Adipose tissue (tissue), 3 donors: ENCODE measurements around the gene HOXA3. TPM values are rescaled to one million over a fixed set of nuclear protein-coding genes. Genes with fewer than 3 reads are reported as not detected.
A peak's percentile ranks its signal among the peaks of the same experiment; 100 is the strongest.

ENCODE experiments used
- H3K27ac ChIP-seq: one replicate; pipeline ENCODE4 v1.5.1; 2013; ENCODE audit warnings: low read depth, low read length
- WGBS, 3 donors: extraction: QIAGEN DNeasy Blood & Tissue Kit; methylation state at CpG; one replicate each; pipeline ENCODE4 v1.1.7; 2013; 5-methylcytosine and 5-hydroxymethylcytosine counted together
- polyA plus RNA-seq, 3 donors: library from polyadenylated mRNA; stranded (reverse); fragments of 200-250 nt; gene quantifications; one replicate each; pipeline ENCODE4 v1.2.3, GENCODE V29; 2013
- donor health status: healthy with polysubstance abuse.
- donor health status: Bipolar disorder and iron deficiency.
- donor health status: healthy.

HOXA3 gene
- polyA plus RNA-seq, 3 donors = 0.86 to 7.4 (median 4.6) TPM

DNA sequence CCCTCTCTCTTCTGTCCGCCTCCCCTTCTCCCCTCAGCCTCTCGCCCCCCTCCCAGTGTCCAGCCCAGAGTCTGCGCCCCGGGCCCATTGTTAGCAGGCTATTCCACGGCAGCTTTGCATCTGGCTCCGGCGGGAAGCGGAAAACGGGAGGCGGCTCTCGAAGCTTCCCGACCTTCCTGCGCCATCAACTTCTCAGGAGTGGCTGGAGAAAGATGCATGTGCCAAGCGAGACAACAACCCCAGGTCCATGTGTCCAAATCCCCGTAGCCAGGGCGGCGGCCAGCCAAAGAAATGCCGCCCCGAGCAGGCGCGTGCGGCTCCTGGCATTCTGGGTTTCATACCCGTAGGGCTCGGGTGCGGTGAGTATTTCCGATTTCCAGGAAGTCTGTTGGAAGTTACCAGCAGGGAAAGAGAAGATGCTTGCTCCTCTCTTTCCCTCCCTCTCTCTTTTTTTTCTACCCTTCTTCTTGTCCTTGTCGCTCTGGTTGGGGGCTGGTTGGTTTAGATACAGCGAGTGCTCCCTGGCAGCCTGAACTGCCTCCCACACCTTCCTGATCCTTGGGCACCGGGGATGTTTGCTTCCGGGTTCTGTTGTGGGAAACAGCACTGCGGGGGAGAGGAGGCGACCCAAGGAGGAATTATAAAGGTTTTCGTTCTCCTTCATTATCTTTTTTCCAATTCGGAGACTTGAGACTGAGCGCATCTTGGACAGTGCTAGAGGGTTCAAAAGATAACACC lies 48.7 kb downstream of the HOXA3 start:
- WGBS, 3 donors = 7 to 28% (median 19%) methylated on average over 35 of the region's 35 CpGs
- H3K27ac ChIP-seq = peak overlapping the region; percentile 85

GRCh38 chr7:27102581-27103442 lies 49.6 kb downstream of the HOXA3 start, which contains the start of gene HOXA2:
Gene HOXA2 (minus strand): TSS chr7:27102683. CDS start chr7:27102500, 183 bp downstream.
- WGBS, 3 donors = 5 to 12% (median 5%) methylated on average over 29 of the region's 29 CpGs
- H3K27ac ChIP-seq = peak within 1 kb of the TSS; percentile 85

DNA sequence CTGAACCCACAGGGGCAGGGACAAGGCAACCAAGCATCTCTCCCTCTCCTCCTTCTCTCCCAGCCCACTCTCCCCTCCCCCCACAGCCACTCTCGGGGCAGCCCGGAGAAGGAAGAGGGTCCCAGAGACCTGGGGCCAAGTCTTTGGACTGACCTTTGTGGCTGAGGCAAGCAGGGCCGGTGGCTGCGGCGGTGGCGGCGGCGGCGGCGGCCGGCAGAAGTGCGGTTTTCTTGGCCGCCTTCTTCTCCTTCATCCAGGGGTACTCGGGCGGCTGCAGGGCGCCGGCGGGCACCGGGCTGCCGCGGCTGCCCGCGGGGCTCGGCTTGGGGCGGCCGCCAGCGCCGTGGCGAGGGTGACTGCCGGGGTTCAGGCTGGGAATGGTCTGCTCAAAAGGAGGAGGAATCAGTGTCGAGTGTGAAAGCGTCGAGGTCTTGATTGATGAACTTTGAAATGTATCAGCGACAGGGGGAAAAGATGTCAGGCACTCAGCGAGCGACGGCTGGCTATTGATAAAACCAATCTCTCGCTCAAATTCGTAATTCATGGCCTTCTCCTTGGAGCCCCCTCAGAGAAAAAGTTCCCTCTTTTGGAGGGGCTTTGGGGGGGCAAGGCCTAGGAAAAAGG lies 50.3 kb downstream of the HOXA3 start:
- H3K27ac ChIP-seq = no peak overlapping the region
- 4 to 6% (median 4%) methylated on average over 33 to 39 of the region's 39 CpGs for WGBS, 3 donors

DNA sequence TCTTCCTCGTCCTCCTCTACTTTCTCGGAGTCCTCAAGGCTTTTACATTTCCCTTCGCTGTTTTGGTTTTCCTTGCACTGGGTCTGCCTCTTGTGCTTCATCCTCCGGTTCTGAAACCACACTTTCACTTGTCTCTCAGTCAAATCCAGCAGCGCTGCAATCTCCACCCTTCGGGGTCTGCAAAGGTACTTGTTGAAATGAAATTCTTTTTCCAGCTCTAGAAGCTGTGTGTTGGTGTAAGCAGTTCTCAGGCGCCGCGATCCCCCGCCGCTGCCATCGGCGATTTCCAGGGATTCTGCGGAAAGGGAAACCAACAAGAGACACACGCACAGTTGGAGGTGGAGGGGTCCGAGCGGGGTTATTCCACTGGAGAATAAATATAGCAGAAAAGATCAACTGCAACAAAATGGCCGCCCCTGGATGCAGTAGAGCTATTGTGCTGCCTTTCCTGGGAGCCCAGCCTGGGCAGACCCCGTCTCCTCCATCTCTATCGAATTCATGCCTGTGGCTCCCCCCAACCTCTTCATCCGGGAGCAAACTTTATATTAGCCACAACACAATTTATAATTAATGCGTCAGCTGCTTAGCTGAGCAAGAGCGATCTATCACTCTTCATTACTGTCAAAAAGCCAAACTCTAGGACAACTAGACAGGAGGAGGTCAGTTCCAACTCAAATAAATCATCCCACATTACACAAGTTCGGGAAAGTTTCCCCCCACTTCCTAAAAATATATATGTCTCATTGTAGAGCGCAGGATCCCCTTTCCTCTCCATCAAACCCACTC lies 51.0 kb downstream of the HOXA3 start:
- 15 to 43% (median 31%) methylated on average over 25 of the region's 25 CpGs for WGBS, 3 donors
- H3K27ac ChIP-seq = no peak overlapping the region

GRCh38 chr7:27100694-27101170 lies 51.7 kb downstream of the HOXA3 start:
- no peak overlapping the region for H3K27ac ChIP-seq
- WGBS, 3 donors = 25 to 51% (median 48%) methylated on average over 8 of the region's 8 CpGs

DNA sequence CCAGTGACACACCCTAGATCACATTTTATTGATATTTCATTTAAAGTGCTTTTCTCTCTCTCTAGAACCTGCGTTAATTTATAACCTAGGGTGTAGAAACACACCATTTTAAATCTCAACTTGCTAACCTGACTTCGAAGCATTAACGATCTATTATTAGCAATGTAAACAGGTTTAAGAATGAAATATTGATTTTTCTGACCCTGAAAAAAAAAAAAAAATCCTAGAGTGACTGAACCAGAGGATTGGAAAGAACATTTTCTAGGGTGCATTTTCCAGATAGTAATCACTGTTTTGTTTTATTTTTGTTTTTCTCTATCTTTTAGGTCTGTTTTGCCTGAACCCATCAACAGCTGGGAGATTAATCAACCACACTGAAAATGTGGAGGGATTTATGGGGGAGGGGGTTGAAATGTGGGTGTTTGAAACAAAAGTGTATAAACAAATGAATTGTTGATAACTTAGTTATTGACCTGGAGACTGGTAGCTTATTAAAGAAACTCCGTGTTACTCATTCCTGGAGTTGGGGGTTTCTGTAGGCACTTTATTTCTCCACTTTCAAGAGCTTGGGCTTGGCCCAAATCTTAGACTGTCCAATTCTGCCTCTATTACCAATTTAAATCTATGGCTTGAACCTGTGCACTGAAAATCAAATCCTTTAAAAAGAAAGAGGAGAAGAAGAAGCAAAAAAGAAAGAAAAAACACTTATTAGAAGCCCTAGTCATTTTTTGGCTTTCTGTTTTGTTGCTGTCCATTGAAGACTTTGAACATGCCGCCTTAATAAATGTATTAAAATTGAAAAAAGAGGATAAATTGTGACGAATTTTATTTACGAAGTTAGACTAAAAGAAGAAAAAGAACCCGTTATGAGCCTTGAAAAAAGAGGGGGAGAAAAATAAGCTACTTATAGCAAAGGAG lies 52.7 kb downstream of the HOXA3 start:
- 25 to 81% (median 65%) methylated on average over 8 of the region's 8 CpGs for WGBS, 3 donors
- H3K27ac ChIP-seq = no peak overlapping the region

DNA sequence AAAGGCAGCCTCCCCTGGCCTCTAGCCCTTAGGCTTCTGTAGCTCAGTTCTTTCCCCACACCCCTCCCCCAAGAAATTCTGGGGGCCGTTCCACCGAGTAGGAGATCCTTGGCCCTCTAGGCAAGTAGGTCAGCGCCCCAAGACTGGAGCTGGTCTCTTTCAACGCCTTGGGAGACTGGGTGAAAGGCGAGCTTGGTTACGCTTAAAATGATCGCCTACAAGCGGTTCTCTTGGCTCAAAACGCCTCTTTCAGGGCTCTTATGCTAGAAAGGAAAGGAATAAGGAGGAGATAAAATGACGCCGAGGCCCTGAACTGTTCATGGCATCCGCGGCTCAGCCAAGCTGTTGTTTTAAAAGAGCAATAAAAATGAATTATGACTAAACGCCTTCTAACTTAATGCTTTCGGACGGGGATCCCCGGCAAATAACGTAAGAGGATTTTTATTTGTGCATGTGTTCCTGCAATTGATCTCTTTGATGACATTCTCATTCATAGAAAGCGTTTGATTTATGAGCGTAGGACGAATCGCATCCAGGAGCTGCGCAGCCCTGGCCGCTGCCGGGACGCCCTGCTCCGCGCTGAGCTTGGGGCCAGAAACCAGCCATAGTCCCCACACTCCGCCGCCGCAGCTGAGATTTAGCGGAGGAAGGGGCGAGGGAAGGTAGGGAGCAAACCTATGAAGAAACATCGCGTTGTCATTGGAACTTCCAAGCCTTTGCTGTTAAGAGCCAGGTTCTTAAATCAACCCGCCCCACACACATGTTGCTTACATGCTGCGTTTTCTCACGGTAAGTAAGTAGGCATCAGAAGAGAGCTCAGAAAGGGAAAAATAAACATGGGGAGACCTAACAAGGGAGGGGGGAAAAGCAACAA lies 53.6 kb downstream of the HOXA3 start:
- peak overlapping the region; percentile 36 for H3K27ac ChIP-seq
- whole genome bisulfite sequencing, 3 donors = 8 to 23% (median 17%) methylated on average over 38 of the region's 38 CpGs

GRCh38 chr7:27097686-27098577 lies 54.5 kb downstream of the HOXA3 start:
- H3K27ac ChIP-seq = peak overlapping the region; percentile 36
- WGBS, 3 donors = 9 to 14% (median 11%) methylated on average over 34 to 35 of the region's 35 CpGs

DNA sequence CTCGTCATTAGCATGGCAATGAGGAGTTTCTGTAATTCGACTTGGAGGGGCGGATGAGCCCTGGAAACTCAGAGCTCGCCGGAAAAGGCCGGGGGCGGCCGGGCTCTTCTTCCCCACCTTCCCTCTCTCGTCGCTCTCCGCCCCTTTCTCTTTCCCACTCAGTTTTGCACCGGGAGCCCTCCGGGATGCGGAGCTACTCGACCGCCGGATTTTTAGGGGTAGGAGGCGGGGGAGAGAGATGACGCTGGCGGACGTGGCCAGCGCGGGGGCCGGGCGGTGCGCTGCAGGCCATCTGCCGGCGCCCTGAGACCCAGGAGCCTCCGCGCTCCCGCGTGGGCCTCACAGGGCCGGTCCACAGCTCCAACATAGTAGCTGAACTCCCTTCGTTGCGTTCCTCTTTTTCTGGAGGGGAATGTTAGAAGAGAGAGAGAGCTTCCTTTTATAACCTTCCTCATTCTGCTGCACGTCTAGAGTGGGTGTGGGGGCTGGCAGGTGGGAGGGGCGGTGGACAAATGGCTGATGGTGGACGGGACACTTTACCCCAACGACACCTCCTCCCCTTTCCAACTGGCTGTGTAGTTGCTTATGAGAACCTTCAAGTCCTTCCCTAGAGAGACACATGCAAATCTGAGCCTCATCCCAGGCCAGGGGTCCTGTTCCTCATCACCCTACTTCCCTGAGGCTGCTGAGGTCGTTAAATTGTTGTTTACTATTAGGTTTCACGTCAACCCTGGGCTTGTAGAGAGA lies 55.4 kb downstream of the HOXA3 start:
- peak overlapping the region; percentile 21 for H3K27ac ChIP-seq
- WGBS, 3 donors = 1 to 4% (median 2%) methylated on average over 38 to 41 of the region's 41 CpGs

DNA sequence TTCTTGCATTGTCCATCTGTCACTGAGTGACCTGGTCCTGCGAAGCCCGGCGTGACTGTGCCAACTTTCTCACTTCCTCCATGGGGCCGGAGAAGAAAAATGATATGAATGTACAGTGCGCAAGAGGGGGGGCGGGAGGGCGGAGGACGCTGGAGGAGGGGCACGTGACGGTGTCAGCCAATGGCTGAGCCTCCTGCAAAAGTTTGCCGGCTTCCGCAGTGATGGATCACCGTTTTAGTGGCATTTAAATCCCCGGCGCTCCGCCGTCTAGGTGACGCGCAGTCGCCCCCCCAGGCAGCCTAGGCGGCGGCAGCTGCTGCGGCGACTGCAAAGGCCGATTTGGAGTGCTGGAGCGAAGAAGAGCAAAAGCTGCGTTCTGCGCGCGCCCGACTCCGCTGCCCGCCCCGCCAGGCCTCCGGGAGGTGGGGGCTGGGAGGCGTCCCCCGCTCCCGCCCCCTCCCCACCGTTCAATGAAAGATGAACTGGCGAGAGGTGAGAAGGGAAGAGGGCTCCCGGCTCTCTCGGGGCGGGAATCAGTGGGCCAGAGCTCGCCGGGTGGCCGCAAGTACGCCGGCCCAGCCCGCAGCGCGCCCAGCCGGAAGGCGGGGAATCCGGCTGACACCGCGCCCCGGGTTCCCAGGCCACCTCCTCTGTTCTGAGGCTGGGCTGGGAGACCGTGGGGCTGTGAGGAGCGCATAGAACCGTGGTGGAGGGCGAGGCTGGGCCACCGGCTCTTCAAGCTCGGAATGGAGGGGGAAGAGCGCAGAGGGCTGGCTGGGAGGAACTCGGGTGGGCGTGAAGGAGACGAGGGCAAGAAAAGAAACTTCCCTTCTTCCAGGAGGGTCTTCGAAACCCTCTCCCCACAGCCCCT lies 56.3 kb downstream of the HOXA3 start, which contains the start of gene HOXA1:
TSS of gene HOXA1 (minus strand) at position 104 of the 871 bp plus-strand sequence. CDS start at position 16, 88 bp downstream.
- peak within 1 kb of the TSS; percentile 21 for H3K27ac ChIP-seq
- 1 to 2% (median 1%) methylated on average over 67 to 68 of the region's 68 CpGs for WGBS, 3 donors

GRCh38 chr7:27095050-27095896 lies 57.1 kb downstream of the HOXA3 start:
- 9 to 14% (median 11%) methylated on average over 32 to 33 of the region's 33 CpGs for WGBS, 3 donors
- H3K27ac ChIP-seq = no peak overlapping the region

GRCh38 chr7:27094304-27095049 lies 57.9 kb downstream of the HOXA3 start:
- no peak overlapping the region for H3K27ac ChIP-seq
- 23 to 75% (median 66%) methylated on average over 29 of the region's 29 CpGs for WGBS, 3 donors
